ENCODE results near the gene POR.

DNA sequence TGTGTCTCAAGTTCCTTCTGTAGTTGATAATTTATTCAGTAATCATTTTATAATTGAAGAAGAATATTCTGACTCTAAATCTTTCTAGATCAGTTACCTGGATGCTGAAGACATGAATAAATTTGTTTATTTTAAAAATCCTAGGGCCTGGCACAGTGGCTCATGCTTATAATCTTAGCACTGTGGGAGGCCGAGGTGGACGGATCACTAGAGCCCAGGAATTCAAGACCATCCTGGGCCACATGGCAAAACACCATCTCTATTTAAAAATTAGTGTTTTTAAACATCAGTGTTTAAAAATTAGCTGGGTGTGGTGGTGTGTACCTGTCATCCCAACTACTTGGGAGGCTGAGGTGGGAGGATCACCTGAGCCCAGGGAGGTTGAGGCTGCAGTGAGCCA, 9.3 kb downstream of the POR start:
- TF ChIP-seq, protein P1, sequence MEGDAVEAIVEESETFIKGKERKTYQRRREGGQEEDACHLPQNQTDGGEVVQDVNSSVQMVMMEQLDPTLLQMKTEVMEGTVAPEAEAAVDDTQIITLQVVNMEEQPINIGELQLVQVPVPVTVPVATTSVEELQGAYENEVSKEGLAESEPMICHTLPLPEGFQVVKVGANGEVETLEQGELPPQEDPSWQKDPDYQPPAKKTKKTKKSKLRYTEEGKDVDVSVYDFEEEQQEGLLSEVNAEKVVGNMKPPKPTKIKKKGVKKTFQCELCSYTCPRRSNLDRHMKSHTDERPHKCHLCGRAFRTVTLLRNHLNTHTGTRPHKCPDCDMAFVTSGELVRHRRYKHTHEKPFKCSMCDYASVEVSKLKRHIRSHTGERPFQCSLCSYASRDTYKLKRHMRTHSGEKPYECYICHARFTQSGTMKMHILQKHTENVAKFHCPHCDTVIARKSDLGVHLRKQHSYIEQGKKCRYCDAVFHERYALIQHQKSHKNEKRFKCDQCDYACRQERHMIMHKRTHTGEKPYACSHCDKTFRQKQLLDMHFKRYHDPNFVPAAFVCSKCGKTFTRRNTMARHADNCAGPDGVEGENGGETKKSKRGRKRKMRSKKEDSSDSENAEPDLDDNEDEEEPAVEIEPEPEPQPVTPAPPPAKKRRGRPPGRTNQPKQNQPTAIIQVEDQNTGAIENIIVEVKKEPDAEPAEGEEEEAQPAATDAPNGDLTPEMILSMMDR (conservative IDR thresholded peaks at IDR 0.05 in 1 of 2, IDR thresholded peaks at IDR 0.05 in 1 of 2; ENCODE audit: extremely low read depth in 1 of 2, insufficient read depth in 1 of 2, low read depth in 1 of 2, low read length in 2 of 2) = no peak
- TF ChIP-seq EZH2 (IDR thresholded peaks at IDR 0.05; ENCODE audit: borderline replicate concordance, low read length) = no peak
